Measurements from ENCODE around the gene ILF2.
A peak's percentile ranks its signal among the peaks of the same experiment; 100 is the strongest.
"Not testable (repeated sequence)": the region's sequence is repeated elsewhere in the genome, so short reads cannot be mapped to it uniquely, and the experiment has no call there.

Gene ILF2

GRCh38 chr1:153677718-153678518 lies 7.1 kb upstream of the ILF2 start:
- Histone ChIP-seq H3K36me3 (replicated peaks) (no peaks in the 10 kb centered on the region), H3K27me3 (replicated peaks) (peaks cover 33% of the 10 kb centered on the region), H3K4me3 (ENCODE audit: low read depth, low read length) (peak overlapping the region; percentile 32), H3K27ac (no peak overlapping the region)
- in situ Hi-C loops (cut with HindIII; ENCODE audit: low pct_ligation_motif_present, low sequenced_read_pairs), result no loop called here
- peak; percentile 39 for DNase-seq
- TF ChIP-seq CTCF (IDR thresholded peaks at IDR 0.05; ENCODE audit: low read depth, low read length, missing control alignments), result peak; percentile 95

- Histone ChIP-seq H3K27me3 (replicated peaks) (peaks cover 5% of the 10 kb centered on the region), H3K27ac (no peak overlapping the region), H3K4me3 (ENCODE audit: low read depth, low read length) (no peak overlapping the region), H3K36me3 (replicated peaks) (peaks cover 10% of the 10 kb centered on the region)
- DNase-seq, result no peak
- TF ChIP-seq CTCF (IDR thresholded peaks at IDR 0.05; ENCODE audit: low read depth, low read length, missing control alignments), result no peak
- in situ Hi-C loops (cut with HindIII; ENCODE audit: low pct_ligation_motif_present, low sequenced_read_pairs), result no loop called here
Measured at GRCh38 chr1:153673511-153673910, 2.7 kb upstream of the ILF2 start.

- peak overlapping the region; percentile 66 for H3K27ac ChIP-seq
- DNase-seq, result peak; percentile 78
- H3K27me3 ChIP-seq (replicated peaks); in situ Hi-C loops (cut with HindIII; ENCODE audit: low pct_ligation_motif_present, low sequenced_read_pairs): not testable (repeated sequence)
- peaks cover 27% of the 10 kb centered on the region for H3K36me3 ChIP-seq (replicated peaks)
- TF ChIP-seq CTCF (IDR thresholded peaks at IDR 0.05; ENCODE audit: low read depth, low read length, missing control alignments), result peak; percentile 7
- H3K4me3 ChIP-seq (ENCODE audit: low read depth, low read length), result peak overlapping the region; percentile 46
Measured at GRCh38 chr1:153671628-153672353, 998 bp upstream of the ILF2 start.

DNA sequence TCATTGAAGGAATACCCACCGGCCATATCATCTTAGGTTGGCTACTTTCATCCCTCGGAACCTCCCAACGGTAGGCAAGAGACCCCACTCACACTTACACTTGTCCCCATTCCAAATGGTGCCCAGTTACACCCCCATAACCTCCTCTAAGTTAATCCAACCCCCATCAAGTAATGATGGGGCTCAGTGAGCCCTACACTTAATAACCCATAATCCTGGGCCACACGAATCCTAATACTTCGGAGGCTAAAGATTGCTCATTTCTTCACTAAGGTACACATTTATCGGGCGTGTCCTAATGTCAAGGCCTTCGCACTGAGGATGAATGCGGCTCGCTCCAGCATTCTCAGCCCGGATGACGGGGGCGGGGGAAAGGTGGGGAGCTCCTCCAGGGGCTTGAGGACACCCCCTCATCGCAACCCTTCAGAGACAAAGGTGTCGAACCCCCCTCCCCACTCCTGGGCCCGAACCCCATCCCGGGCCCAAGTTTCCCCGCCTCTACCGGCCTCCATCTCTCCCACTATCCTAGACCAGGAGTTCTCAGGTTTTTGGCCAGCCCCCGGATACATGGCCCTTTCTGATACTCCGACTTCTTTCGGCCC lies 435 bp downstream of the ILF2 start:
- in situ Hi-C loops (cut with HindIII; ENCODE audit: low pct_ligation_motif_present, low sequenced_read_pairs), result no loop called here
- Histone ChIP-seq H3K36me3 (replicated peaks) (peaks cover 41% of the 10 kb centered on the region), H3K27me3 (replicated peaks) (no peaks in the 10 kb centered on the region), H3K4me3 (ENCODE audit: low read depth, low read length) (peak overlapping the region; percentile 94), H3K27ac (peak overlapping the region; percentile 65)
- no peak for TF ChIP-seq CTCF (IDR thresholded peaks at IDR 0.05; ENCODE audit: low read depth, low read length, missing control alignments)
- DNase-seq, result no peak

DNA sequence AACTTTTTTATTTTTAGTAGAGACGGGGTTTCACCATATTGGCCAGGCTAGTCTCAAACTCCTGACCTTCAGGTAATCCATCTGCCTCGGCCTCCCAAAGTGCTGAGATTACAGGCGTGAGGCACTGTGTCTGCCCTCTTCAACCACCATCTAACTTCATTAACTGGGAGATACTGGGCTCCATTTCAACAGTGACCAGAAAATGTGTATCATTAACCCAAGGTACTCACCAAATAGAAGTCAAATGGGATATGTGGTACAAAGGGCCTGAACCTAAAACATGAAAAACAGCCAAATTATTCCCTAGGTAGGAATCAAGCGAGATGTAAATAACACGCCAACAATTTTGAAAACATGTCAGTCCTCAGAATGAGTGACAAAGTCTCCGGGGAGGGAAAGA lies 1.2 kb downstream of the ILF2 start:
- no peak for DNase-seq
- H3K27ac ChIP-seq, result no peak overlapping the region
- H3K36me3 ChIP-seq (replicated peaks), result peaks cover 49% of the 10 kb centered on the region
- no peak for TF ChIP-seq CTCF (IDR thresholded peaks at IDR 0.05; ENCODE audit: low read depth, low read length, missing control alignments)
- H3K27me3 ChIP-seq (replicated peaks), result no peaks in the 10 kb centered on the region
- H3K4me3 ChIP-seq (ENCODE audit: low read depth, low read length), result peak overlapping the region; percentile 94
- in situ Hi-C loops (cut with HindIII; ENCODE audit: low pct_ligation_motif_present, low sequenced_read_pairs), result no loop called here

- in situ Hi-C loops (cut with HindIII; ENCODE audit: low pct_ligation_motif_present, low sequenced_read_pairs); H3K27ac ChIP-seq; H3K4me3 ChIP-seq (ENCODE audit: low read depth, low read length); DNase-seq; H3K27me3 ChIP-seq (replicated peaks): not testable (repeated sequence)
- H3K36me3 ChIP-seq (replicated peaks), result peaks cover 58% of the 10 kb centered on the region
Measured at GRCh38 chr1:153668672-153669071, 2.1 kb downstream of the ILF2 start.
